ENCODE measurements around the gene CDK5R2.

Gene CDK5R2

DNA sequence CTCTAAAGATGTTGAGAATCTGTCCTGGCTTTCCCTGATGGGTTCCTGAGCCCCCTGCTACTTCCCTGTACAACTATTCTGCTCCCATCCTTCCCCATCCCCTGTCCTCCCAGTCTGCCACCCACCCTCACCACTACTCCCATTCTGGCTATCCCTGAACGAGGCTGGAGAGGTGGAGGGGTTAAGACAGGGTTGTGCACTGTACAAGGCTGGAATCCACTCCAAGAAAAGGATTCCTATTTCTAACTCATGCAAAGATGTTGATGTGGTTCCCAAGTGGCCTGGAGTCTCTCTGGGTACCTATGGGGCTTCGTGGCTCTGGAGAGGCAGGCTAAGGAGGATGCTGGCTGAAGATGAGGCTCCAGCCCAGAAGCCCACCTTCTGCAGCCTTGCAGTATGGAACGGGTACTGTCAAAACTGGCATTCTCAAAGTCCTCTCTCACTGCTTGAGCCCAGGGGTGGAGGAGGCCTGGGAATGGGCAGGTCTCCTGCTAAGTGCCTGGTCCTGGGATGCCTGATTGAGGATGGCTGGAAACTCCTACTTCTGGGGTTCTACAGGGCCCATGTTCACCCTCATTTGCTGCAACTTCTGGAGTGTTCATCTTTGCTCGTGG is 26.8 kb downstream of the CDK5R2 start:
- DNase-seq (ENCODE audit: low read depth in 2 of 2) = no peak

GRCh38 chr2:218988164-218988563 is 28.7 kb downstream of the CDK5R2 start:
- no peak for DNase-seq (ENCODE audit: low read depth in 2 of 2)

GRCh38 chr2:218988650-218989049 is 29.2 kb downstream of the CDK5R2 start:
- DNase-seq (ENCODE audit: low read depth in 2 of 2) = no peak

GRCh38 chr2:218990052-218990451 is 30.6 kb downstream of the CDK5R2 start:
- DNase-seq (ENCODE audit: low read depth in 2 of 2) = no peak

DNA sequence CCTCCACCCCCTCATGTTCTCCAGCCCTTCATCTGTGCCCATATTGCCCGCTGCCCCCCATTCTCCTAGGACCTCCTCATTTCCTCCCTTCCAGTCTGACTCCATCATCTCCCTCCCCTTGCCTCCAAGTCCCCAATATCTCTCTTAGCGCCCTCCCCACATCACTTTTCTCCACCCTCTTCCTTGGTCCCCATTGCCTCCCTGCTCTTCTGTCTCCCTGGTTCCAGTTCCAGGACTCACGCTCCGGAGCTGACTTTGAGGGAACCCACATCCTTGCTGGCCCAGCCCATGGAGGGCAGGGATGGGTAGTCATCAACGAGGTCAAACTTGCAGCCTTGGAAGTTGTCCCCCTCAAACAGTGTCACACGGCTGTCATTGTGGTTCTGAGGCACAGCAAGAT is 31.1 kb downstream of the CDK5R2 start:
- no peak for DNase-seq (ENCODE audit: low read depth in 2 of 2)

DNA sequence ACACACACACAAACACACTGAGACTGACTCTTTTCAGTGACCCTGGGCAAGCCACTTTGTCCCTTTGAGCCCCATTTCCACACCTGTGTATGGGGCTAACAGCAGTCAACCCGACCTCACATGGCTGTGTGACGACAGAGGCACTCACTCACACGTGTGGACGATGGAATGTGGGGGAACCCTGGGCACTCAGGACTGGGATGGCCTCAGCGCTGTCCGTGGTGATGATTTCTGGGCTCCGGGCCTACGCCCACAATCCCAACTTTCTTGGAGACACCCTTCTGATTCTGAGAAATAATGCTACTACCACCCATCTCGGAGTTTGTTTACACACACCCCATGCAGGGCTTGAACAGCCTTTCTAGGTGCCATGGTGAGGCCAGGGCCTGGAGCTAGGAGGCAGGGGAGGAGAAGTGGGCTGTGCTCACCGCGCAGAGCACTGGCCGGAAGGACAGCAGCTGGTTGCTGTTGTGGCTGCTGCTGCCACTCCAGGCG is 32.3 kb downstream of the CDK5R2 start:
- no peak for DNase-seq (ENCODE audit: low read depth in 2 of 2)

GRCh38 chr2:218992196-218992595 is 32.7 kb downstream of the CDK5R2 start:
- no peak for DNase-seq (ENCODE audit: low read depth in 2 of 2)

DNA sequence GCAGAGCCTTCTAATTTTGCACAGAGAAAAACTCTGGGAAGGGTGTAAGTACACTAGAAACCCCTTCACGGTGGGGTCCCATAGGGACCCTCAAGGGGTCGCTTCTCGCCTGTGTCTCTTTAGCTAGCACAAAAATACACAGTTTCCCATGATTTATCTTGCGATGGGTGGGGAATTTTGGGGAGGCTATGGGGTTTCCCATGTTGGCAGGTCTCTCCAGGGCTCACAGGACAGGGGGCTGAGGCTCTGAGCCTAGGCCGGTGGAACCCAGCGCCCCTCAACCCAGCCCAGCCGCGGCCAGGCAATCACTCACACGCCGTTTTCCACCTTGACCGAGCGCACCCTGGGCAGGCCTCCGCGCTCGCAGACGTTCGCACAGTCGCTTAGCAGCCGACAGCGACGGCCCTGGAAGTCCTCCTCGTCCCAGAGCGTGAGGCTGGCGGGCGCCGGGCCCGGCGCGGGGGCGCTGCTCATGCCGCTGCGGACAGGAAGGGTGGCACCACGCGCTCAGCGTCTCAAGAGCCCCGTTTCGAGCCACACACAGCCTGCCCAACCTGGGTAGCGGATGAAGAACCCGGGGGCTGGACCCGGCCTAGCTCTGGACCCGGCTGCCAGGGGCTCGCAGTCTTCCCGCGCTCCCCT is 33.4 kb downstream of the CDK5R2 start:
- no peak for DNase-seq (ENCODE audit: low read depth in 2 of 2)

- no peak for DNase-seq (ENCODE audit: low read depth in 2 of 2)
Observed at GRCh38 chr2:218993345-218994315, 34.2 kb downstream of the CDK5R2 start, which contains the start of gene CRYBA2. Gene CRYBA2, minus strand, starts transcription at chr2:218993422. Its CDS starts 246 bp downstream, at chr2:218993176.

- no peak for DNase-seq (ENCODE audit: low read depth in 2 of 2)
Observed at GRCh38 chr2:218995561-218995960, 36.1 kb downstream of the CDK5R2 start.

DNA sequence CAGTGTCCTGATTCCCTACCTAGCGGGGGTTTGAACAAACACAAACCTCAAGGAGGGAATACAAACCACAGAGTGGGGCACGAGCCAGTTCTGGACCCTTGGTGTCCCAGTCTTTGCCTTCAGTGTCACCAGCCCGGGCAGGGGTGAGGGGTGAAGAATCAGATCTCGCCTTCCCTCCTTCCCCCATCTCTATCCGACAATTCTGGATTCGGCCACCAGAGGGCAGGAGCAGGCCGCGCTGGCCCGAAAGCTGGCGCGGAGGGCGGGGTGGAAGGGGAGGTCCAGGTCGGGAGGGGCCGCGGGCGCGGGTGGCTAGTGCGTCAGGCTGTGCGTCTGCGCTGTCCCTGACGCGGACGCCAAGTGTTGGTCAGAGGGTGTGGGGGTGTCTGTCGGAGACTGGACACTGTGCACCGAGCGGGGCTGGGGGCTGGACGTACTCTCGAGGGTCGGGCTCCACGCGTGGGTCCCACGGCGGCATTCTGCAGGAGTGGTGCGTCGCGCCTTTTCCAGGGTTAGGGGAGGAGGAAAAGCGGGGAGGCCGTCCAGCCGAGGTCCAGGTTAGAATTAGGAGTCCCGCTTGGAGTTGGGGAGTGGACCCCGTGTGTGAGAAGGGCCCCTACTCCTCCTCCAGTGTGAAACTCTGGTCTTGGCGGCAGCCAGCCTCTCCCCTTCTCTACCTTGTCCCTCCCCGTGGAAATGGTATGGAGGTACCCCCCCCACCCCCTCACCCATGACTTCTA is 36.7 kb downstream of the CDK5R2 start:
- peak; percentile 80 to 93 for DNase-seq (ENCODE audit: low read depth in 2 of 2)

GRCh38 chr2:218996937-218997336 is 37.5 kb downstream of the CDK5R2 start:
- DNase-seq (ENCODE audit: low read depth in 2 of 2) = no peak

- no peak for DNase-seq (ENCODE audit: low read depth in 2 of 2)
Observed at GRCh38 chr2:218997731-218998130, 38.3 kb downstream of the CDK5R2 start.

DNA sequence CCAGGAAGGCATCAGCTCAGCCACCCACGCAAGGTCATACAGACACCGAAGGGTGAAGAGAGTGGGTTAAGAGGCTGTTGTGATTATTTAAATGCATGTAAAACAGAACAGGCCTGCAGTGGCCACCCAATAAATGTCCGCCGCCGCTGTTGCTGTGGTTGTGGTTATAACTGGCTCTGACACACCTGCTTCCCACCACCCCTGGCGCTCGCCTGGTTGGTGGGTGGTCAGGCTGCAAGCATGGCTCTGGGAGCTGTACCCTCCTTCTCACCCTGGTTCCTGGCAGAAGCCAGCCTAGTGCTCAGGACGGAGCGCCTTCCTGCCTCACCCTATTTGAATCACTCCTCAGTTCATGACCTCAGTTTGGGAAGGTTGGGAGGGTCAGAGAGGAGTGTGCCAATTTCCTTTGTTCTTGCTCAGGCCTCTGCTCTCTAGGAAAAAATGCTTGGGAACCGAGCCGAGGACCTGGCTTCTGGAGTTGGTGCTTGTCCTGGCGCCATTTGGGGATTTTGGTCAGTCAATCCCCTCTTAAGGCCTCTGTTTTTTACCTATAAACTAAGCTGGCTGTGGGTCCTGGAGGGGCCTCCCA is 39.0 kb downstream of the CDK5R2 start:
- DNase-seq (ENCODE audit: low read depth in 2 of 2) = no peak

GRCh38 chr2:218999021-218999880 is 39.8 kb downstream of the CDK5R2 start:
- DNase-seq (ENCODE audit: low read depth in 2 of 2) = no peak

DNA sequence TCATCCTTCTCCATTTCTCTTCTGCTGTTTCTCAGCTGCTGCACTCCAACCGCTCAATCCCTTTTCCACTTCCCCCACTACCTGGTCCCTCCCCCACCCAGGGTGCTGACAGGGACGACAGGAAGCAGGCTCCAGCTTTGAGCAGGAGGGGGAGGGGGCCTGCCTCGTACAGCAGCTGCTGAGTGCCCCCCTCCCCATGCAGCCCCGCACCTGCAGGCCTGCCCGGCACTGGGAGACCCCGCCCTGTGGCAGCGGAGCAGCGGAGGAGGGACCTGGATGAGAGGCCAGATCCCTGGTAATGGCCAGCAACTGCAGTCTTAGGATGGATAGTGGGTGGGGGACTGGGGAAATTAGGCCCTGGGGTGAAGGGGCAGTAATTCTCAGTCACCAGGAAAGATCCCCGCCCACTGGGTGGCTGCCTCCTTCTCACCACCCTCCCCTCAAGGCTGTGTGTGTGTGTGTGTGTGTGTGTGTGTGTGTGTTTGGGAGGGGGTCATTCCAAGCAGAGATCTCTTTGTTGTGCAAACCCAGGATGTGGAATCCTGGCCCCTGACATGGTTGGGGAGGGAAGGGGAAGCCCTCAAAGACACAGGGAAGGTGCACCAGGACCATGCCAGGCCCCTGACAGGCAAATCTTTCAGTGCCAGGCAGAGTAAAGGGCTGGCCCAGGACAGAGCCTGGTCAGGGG is 40.6 kb downstream of the CDK5R2 start:
- DNase-seq (ENCODE audit: low read depth in 2 of 2) = no peak

- no peak for DNase-seq (ENCODE audit: low read depth in 2 of 2)
Observed at GRCh38 chr2:219000569-219000960, 41.1 kb downstream of the CDK5R2 start.

DNA sequence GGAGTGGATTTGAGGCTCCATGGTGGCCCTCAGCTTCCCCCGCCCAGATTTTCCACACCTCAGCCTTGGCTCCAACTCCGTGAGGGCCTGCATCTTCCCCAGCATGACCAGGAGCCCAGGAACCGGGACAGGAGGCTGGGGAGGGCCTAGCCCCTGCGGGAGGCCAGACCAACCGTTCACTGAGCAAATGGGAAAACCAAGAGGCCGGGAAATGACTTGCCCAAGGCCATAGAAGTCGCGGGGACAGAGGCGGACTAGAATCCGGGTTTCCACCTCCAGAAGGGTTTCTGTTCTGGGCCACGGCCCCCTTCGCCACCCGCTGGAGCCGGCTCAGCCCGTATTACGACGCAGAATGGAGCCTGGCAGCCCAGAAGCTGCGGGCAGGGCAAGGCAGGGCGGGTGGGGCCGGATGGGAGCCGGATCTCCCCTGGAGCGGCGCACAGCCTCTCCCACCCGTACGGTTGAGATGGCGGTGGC is 41.7 kb downstream of the CDK5R2 start:
- DNase-seq (ENCODE audit: low read depth in 2 of 2) = no peak

DNA sequence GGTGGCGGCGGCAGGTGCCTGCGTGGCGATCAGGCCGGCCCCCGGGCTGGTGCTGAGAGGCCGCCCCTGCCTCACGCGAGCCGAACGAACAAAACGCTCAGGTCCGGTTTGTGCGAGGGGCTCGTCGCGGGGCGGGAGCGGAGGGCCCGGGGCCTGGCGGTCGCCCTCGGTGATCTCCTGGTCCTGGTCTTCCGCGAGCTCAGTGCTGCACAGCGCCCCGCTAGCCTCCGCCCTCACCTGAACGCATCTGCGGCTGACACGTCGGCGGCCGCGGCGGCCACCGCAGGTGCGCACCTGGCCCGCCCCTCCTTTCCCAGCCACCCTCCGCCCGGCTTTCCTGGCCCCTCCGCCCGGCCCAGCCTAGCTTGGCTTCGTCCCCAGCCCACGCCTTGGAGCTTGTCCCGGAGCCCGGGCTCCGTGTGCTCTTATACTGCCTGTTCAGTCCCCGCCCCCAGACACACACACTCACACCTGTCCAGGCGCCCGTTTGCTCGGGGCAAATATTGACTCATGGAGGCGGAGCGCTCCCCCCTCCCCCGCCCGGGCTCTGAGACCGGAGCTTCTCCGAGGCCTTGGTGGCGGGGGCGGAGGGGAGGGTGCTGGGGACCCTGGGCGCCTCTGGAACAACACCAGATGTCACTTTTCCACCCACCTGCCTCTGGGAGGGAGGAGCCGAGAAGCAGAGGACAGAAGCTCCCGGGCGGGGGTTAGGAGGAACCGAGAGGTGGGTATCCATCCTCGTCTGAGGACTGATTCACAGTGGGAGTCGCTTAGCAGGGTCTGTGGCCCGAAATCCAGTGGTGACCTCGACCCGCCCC is 42.3 kb downstream of the CDK5R2 start:
- DNase-seq (ENCODE audit: low read depth in 2 of 2) = no peak
